ENCODE measurements around the gene PTBP1. TPM values are rescaled to one million over a fixed set of nuclear protein-coding genes. Genes with fewer than 3 reads are reported as not detected.
A peak's percentile ranks its signal among the peaks of the same experiment; 100 is the strongest.

Gene PTBP1
- total and polyA plus RNA-seq, 9 donors, result 50.6 to 207 (median 150) TPM

DNA sequence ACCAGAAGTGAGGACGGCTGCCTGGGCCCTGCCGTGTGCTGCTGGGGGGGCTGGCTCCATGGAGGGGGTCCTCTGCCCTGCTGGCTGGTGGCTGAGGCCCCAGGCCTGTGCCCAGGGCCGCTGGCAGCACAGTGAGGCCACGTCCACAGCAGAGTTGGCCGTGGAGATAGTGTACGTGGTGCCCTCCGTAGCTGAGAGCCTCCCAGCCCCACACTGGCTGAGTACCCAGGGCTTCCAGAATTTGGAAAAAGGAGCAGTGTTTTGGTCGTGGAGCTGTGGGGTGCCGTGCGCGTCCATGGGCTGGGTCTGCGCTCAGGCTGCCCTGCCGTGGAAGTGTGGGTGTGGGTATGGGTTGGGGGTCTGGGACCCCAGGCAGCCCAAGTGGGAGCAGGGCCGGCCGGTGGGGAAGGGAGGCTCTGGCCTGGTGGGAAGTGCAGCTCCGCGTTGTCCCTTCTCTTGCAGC is 5.9 kb downstream of the PTBP1 start:
- no peak overlapping the region for H3K4me3 ChIP-seq (ENCODE audit: low read length)
- no peak for DNase-seq
- H3K27me3 ChIP-seq (ENCODE audit: control insufficient read depth, insufficient read depth, low read length), result no peaks in the 10 kb centered on the region
- peak overlapping the region; percentile 82 for H3K27ac ChIP-seq (ENCODE audit: low read length)
- H3K4me1 ChIP-seq (ENCODE audit: control insufficient read depth, insufficient read depth, low read length), result peaks cover 54% of the 10 kb centered on the region
- WGBS (ENCODE audit: insufficient coverage), result 64% methylated on average over 17 of the region's 17 CpGs
- H3K9me3 ChIP-seq (replicated peaks; ENCODE audit: control insufficient read depth, low read depth, low read length), result no peaks in the 10 kb centered on the region
- H3K36me3 ChIP-seq (ENCODE audit: control insufficient read depth, insufficient read depth, low read length), result peaks cover 80% of the 10 kb centered on the region

DNA sequence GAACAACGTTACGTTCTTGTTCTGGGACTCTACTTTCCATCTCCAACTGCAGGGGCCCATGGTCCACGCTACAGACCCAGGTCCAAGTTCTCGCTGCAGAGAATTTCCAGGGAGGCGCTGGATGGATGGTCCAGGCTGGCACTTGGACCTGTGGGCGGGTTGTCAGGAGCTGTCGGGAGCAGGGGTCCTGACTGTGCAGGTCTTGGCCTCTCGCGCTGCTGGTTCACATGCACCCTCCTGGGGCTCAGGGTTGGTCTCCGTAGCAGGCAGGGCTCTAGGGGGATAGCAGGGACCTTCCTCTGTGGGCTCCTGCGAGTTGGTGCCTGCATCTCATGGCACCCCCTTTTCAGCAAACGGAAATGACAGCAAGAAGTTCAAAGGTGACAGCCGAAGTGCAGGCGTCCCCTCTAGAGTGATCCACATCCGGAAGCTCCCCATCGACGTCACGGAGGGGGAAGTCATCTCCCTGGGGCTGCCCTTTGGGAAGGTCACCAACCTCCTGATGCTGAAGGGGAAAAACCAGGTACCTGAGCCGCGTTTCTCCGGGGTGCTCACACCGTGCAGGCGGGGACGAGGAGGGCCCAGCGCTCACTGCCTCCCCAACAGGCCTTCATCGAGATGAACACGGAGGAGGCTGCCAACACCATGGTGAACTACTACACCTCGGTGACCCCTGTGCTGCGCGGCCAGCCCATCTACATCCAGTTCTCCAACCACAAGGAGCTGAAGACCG is 6.6 kb downstream of the PTBP1 start:
- Histone ChIP-seq H3K36me3 (ENCODE audit: control insufficient read depth, insufficient read depth, low read length) (peaks cover 82% of the 10 kb centered on the region), H3K27me3 (ENCODE audit: control insufficient read depth, insufficient read depth, low read length) (no peaks in the 10 kb centered on the region), H3K27ac (ENCODE audit: low read length) (no peak overlapping the region), H3K4me3 (ENCODE audit: low read length) (no peak overlapping the region), H3K4me1 (ENCODE audit: control insufficient read depth, insufficient read depth, low read length) (peaks cover 52% of the 10 kb centered on the region), H3K9me3 (replicated peaks; ENCODE audit: control insufficient read depth, low read depth, low read length) (no peaks in the 10 kb centered on the region)
- 71% methylated on average over 23 of the region's 31 CpGs for WGBS (ENCODE audit: insufficient coverage)
- peak; percentile 7 for DNase-seq

DNA sequence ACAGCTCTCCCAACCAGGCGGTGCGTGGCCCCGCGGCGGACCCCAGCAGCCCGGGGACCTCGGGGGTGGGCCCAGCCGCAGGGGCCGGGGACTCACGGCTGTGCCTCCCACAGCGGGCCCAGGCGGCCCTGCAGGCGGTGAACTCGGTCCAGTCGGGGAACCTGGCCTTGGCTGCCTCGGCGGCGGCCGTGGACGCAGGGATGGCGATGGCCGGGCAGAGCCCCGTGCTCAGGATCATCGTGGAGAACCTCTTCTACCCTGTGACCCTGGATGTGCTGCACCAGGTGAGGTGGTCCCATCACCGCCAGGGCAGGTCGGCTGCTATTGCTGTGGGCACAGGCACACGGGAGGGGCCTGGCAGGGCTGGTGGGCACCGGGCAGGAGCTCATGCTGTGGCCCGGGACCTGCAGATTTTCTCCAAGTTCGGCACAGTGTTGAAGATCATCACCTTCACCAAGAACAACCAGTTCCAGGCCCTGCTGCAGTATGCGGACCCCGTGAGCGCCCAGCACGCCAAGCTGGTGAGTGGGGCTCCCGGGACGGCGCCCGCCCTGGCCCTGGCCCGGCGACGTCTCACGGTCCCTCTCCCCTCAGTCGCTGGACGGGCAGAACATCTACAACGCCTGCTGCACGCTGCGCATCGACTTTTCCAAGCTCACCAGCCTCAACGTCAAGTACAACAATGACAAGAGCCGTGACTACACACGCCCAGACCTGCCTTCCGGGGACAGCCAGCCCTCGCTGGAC is 7.3 kb downstream of the PTBP1 start:
- Histone ChIP-seq H3K9me3 (replicated peaks; ENCODE audit: control insufficient read depth, low read depth, low read length) (no peaks in the 10 kb centered on the region), H3K27ac (ENCODE audit: low read length) (no peak overlapping the region), H3K4me3 (ENCODE audit: low read length) (no peak overlapping the region), H3K27me3 (ENCODE audit: control insufficient read depth, insufficient read depth, low read length) (no peaks in the 10 kb centered on the region), H3K36me3 (ENCODE audit: control insufficient read depth, insufficient read depth, low read length) (peaks cover 82% of the 10 kb centered on the region), H3K4me1 (ENCODE audit: control insufficient read depth, insufficient read depth, low read length) (peaks cover 45% of the 10 kb centered on the region)
- no peak for DNase-seq
- WGBS (ENCODE audit: insufficient coverage), result 87% methylated on average over 52 of the region's 53 CpGs

DNA sequence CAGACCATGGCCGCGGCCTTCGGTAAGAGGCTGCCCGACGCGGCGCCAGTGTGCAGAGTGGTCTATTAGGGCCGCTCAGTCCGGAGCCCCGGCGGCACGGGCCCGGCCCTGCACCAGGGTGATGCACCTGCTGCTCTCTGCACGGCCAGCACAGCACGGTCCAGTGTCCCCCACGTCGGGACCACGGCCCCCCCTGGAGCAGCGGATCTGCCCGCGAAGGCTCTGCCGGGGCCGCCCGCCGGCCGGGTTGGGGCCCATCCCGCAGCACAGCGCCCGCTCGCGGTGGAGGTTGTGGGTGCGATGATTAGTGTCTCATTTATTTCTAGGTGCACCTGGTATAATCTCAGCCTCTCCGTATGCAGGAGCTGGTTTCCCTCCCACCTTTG is 7.9 kb downstream of the PTBP1 start:
- no peaks in the 10 kb centered on the region for H3K9me3 ChIP-seq (replicated peaks; ENCODE audit: control insufficient read depth, low read depth, low read length)
- WGBS (ENCODE audit: insufficient coverage), result 88% methylated on average over 31 of the region's 33 CpGs
- H3K27me3 ChIP-seq (ENCODE audit: control insufficient read depth, insufficient read depth, low read length), result no peaks in the 10 kb centered on the region
- no peak overlapping the region for H3K4me3 ChIP-seq (ENCODE audit: low read length)
- H3K27ac ChIP-seq (ENCODE audit: low read length), result no peak overlapping the region
- DNase-seq, result no peak
- H3K4me1 ChIP-seq (ENCODE audit: control insufficient read depth, insufficient read depth, low read length), result peaks cover 39% of the 10 kb centered on the region
- H3K36me3 ChIP-seq (ENCODE audit: control insufficient read depth, insufficient read depth, low read length), result peaks cover 82% of the 10 kb centered on the region

DNA sequence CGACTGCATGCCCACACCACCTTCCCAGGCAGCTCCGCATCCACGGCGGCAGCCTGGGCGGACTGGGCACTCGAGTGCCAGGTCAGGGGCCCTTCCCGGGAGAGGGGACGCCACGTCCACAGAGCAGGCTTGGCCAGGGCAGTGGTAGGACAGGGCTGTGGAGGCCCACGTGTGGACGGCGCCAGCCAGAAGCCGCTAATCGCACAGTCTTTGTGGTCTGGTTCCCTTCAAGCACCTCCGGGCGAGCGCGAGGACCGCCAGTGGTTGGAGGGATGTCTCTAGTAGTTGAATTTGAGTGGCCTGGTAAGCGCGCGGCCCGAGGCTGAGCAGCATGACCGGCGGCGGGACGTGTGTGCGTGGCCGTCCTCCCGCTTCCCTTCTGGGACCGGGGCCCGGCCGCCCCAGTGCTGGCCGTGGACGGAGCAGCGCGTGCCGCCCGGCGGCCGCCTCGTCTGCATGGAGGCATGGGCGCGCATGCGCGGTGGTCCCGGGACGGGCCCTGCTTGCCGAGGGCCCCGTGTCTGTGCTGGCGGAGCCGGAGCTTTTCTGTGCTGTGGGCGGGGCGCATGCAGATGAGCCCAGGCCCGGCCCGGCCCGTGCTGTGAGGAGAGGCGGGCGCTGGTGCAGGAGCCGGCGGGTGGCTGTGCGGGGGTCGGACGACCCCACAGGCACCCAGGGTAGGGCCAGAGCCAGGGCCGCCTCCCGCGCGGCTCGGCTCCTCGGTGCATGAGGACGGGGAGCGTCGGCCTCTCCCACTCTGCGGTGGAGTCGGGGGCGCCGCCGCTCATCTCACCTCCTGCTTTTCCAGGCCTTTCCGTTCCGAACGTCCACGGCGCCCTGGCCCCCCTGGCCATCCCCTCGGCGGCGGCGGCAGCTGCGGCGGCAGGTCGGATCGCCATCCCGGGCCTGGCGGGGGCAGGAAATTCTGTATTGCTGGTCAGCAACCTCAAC is 8.6 kb downstream of the PTBP1 start:
- WGBS (ENCODE audit: insufficient coverage), result 90% methylated on average over 86 of the region's 93 CpGs
- no peak overlapping the region for H3K27ac ChIP-seq (ENCODE audit: low read length)
- H3K36me3 ChIP-seq (ENCODE audit: control insufficient read depth, insufficient read depth, low read length), result peaks cover 82% of the 10 kb centered on the region
- H3K9me3 ChIP-seq (replicated peaks; ENCODE audit: control insufficient read depth, low read depth, low read length), result no peaks in the 10 kb centered on the region
- H3K4me3 ChIP-seq (ENCODE audit: low read length), result no peak overlapping the region
- H3K4me1 ChIP-seq (ENCODE audit: control insufficient read depth, insufficient read depth, low read length), result peaks cover 32% of the 10 kb centered on the region
- DNase-seq, result no peak
- H3K27me3 ChIP-seq (ENCODE audit: control insufficient read depth, insufficient read depth, low read length), result no peaks in the 10 kb centered on the region

DNA sequence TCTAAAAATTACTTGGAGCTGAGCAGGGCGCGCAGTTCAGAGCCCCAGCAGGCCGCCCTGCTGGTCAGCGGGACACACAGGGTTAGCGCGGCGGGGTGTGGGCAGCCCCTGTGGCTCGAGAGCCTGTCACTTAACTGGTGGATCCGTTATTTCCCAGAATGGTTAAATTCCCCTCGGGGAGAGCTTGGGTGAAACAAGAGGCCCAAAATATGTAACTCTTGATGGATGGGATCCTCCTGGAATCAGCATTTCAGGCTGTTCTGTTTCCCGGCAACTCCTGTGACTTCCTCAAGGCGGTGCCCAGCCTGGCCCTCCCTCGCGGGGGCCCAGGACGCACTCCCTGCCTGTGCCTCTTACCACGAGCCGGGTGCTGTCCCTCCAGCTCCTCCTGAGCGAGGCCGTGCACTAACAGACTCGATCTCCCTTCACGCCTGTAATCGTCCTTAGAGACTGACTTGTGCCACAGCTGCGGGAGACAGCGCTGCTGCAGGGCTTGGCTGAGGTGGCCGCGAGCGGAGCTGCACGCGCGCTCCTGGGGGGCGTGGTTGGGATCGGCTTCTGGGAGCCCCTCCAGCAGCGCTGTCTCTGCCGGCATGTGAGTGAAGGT is 9.7 kb downstream of the PTBP1 start:
- Histone ChIP-seq H3K4me1 (ENCODE audit: control insufficient read depth, insufficient read depth, low read length) (peaks cover 21% of the 10 kb centered on the region), H3K27ac (ENCODE audit: low read length) (no peak overlapping the region), H3K27me3 (ENCODE audit: control insufficient read depth, insufficient read depth, low read length) (no peaks in the 10 kb centered on the region), H3K36me3 (ENCODE audit: control insufficient read depth, insufficient read depth, low read length) (peaks cover 84% of the 10 kb centered on the region), H3K4me3 (ENCODE audit: low read length) (no peak overlapping the region), H3K9me3 (replicated peaks; ENCODE audit: control insufficient read depth, low read depth, low read length) (no peaks in the 10 kb centered on the region)
- no peak for DNase-seq
- WGBS (ENCODE audit: insufficient coverage), result 67% methylated on average over 29 of the region's 34 CpGs

DNA sequence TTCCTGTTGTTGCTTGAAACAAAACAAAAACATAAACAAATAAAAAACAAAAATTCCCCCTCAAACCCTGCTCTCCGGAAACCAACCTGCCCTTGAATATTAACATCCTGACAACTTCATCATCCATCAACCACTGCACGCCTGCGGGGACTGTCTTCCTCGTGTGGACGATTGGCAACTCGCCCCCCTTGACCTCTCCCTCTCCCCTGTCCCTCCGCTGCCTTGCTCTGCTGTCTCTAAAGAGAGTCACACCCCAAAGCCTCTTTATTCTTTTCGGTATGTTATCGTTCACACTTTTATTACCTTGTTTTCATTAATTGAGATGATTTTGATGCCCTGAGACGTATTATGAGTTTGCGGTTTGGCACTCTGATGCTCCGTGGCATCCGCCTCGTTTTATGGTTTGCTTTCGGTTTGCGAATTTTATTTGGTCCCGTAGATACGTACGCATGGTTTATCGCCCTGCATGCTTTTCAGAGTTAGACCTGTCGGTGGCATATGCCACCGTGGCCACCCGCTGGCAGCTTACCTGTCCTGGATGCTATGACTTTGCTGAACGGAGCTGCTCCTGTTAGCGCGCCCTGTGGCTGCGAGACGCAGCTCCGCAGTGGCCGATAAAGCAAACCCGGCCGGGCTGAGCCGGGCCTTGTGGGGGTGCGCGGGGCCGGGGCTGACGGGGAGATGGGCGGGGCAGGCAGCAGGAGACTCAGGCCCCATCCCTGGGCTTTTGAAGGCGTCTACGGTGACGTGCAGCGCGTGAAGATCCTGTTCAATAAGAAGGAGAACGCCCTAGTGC is 10.6 kb downstream of the PTBP1 start:
- H3K9me3 ChIP-seq (replicated peaks; ENCODE audit: control insufficient read depth, low read depth, low read length), result no peaks in the 10 kb centered on the region
- peaks cover 86% of the 10 kb centered on the region for H3K36me3 ChIP-seq (ENCODE audit: control insufficient read depth, insufficient read depth, low read length)
- DNase-seq, result no peak
- H3K4me1 ChIP-seq (ENCODE audit: control insufficient read depth, insufficient read depth, low read length), result peaks cover 12% of the 10 kb centered on the region
- no peak overlapping the region for H3K4me3 ChIP-seq (ENCODE audit: low read length)
- 81% methylated on average over 40 of the region's 44 CpGs for WGBS (ENCODE audit: insufficient coverage)
- no peaks in the 10 kb centered on the region for H3K27me3 ChIP-seq (ENCODE audit: control insufficient read depth, insufficient read depth, low read length)
- no peak overlapping the region for H3K27ac ChIP-seq (ENCODE audit: low read length)

DNA sequence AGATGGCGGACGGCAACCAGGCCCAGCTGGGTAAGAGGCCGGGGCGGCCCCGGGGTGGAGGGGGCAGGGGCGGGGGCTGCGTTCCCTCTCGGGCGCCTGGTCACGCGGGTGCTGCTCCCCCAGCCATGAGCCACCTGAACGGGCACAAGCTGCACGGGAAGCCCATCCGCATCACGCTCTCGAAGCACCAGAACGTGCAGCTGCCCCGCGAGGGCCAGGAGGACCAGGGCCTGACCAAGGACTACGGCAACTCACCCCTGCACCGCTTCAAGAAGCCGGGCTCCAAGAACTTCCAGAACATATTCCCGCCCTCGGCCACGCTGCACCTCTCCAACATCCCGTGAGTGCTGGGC is 11.1 kb downstream of the PTBP1 start:
- WGBS (ENCODE audit: insufficient coverage), result 91% methylated on average over 23 of the region's 26 CpGs
- H3K4me1 ChIP-seq (ENCODE audit: control insufficient read depth, insufficient read depth, low read length), result peaks cover 7% of the 10 kb centered on the region
- no peaks in the 10 kb centered on the region for H3K27me3 ChIP-seq (ENCODE audit: control insufficient read depth, insufficient read depth, low read length)
- no peak overlapping the region for H3K4me3 ChIP-seq (ENCODE audit: low read length)
- no peaks in the 10 kb centered on the region for H3K9me3 ChIP-seq (replicated peaks; ENCODE audit: control insufficient read depth, low read depth, low read length)
- peaks cover 81% of the 10 kb centered on the region for H3K36me3 ChIP-seq (ENCODE audit: control insufficient read depth, insufficient read depth, low read length)
- DNase-seq, result no peak
- no peak overlapping the region for H3K27ac ChIP-seq (ENCODE audit: low read length)

DNA sequence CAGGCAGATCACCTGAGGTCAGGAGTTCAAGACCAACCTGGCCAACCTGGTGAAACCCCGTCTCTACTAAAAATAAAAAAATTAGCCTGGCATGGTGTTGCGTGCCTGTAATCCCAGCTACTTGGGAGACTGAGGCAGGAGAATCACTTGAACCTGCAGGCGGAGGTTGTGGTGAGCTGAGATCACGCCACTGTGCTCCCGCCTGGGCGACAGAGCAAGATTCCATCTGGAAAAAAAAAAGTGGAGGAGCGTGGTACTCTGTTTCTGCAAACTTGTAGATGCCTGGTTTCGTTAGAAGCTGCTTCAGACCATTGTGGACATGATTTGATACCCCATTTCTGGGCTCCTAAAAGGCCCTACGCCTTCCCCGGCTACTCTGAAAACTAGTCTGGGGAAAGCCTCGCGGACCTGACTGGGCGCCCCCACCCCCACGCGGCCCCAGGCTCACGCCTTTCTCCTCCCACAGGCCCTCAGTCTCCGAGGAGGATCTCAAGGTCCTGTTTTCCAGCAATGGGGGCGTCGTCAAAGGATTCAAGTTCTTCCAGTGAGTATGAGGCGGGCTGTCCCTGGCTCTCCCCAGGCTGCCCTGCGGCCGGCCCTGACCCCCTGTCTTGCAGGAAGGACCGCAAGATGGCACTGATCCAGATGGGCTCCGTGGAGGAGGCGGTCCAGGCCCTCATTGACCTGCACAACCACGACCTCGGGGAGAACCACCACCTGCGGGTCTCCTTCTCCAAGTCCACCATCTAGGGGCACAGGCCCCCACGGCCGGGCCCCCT is 13.0 kb downstream of the PTBP1 start:
- Histone ChIP-seq H3K36me3 (ENCODE audit: control insufficient read depth, insufficient read depth, low read length) (peaks cover 67% of the 10 kb centered on the region), H3K27ac (ENCODE audit: low read length) (no peak overlapping the region), H3K27me3 (ENCODE audit: control insufficient read depth, insufficient read depth, low read length) (no peaks in the 10 kb centered on the region), H3K9me3 (replicated peaks; ENCODE audit: control insufficient read depth, low read depth, low read length) (no peaks in the 10 kb centered on the region), H3K4me3 (ENCODE audit: low read length) (no peak overlapping the region), H3K4me1 (ENCODE audit: control insufficient read depth, insufficient read depth, low read length) (peaks cover 3% of the 10 kb centered on the region)
- DNase-seq, result no peak
- WGBS (ENCODE audit: insufficient coverage), result 80% methylated on average over 22 of the region's 30 CpGs
